Panc1 (cell line): ENCODE data around the gene XRCC6. TPM values are rescaled to one million over a fixed set of nuclear protein-coding genes. Genes with fewer than 3 reads are reported as not detected.

Source experiments
- ATAC-seq: fragments of 200-7000 bp; cut with Tn5 transposase; 2 replicates; pipeline ENCODE4 v1.9.1; 2020; ENCODE audit warnings: mild to moderate bottlenecking, moderate library complexity
- BruUV-seq: library from RNA; stranded (reverse); fragments of 400-500 nt; replicated peaks from 2 replicates; lab custom pipeline; 2021; lab: Mats Ljungman, UMichigan
- CTCF ChIA-PET: fragments of 300-600 bp; sonication (Branson Sonifier 250); formaldehyde crosslinking; loops from one replicate; lab custom pipeline; 2022; ENCODE audit warnings: antibody characterized with exemption; lab: Charles Lee
- POLR2A ChIA-PET: fragments of 300-600 bp; sonication (Branson Sonifier 250); formaldehyde crosslinking; loops from one replicate; lab custom pipeline; 2022; ENCODE audit warnings: antibody characterized with exemption; lab: Charles Lee
- DNase-seq: peaks from one replicate; pipeline ENCODE4 v3.0.0-alpha.2; 2010; ENCODE audit warnings: low read depth, low spot score
- H3K27ac ChIP-seq: 2 replicates; pipeline ENCODE4 v1.5.1; 2011; ENCODE audit warnings: mild to moderate bottlenecking, low read length, inconsistent platforms
- H3K27me3 ChIP-seq: fragments of 200-500 bp; sonication (Bioruptor generic); 2 replicates; pipeline ENCODE4 v1.6.0; 2014; ENCODE audit warnings: low read length, inconsistent platforms; ENCODE audit not compliant: control insufficient read depth, insufficient read depth
- H3K36me3 ChIP-seq: fragments of 200-500 bp; sonication (Bioruptor generic); 2 replicates; pipeline ENCODE4 v1.5.1; 2014; ENCODE audit warnings: inconsistent platforms, mild to moderate bottlenecking, low read length, moderate library complexity; ENCODE audit not compliant: control insufficient read depth, insufficient read depth
- H3K4me1 ChIP-seq: 2 replicates; pipeline ENCODE4 v1.5.1; 2011; ENCODE audit warnings: inconsistent platforms, mild to moderate bottlenecking, low read length, moderate library complexity; ENCODE audit not compliant: control insufficient read depth, insufficient read depth
- H3K4me3 ChIP-seq, 2 experiments: 2 replicates each; pipeline ENCODE4 v1.5.1; 2011 to 2012; ENCODE audit warnings: low read depth in 2 of 2, low read length in 2 of 2, mild to moderate bottlenecking in 2 of 2, inconsistent platforms in 1 of 2, moderate library complexity in 1 of 2
- H3K9me3 ChIP-seq: fragments of 200-500 bp; sonication (Bioruptor generic); 2 replicates; pipeline ENCODE4 v1.5.1; 2014; ENCODE audit warnings: low read depth, mild to moderate bottlenecking, inconsistent platforms, low read length, moderate library complexity; ENCODE audit not compliant: control insufficient read depth, insufficient read depth
- POLR2AphosphoS5 ChIP-seq: IDR thresholded peaks from 2 replicates; pipeline ENCODE4 v1.6.1; 2012; ENCODE audit warnings: mild to moderate bottlenecking, low read depth, low read length, moderate library complexity
- REST ChIP-seq, 2 experiments: IDR thresholded peaks; 2 replicates each; pipeline ENCODE4 v1.6.1; 2011 to 2012; ENCODE audit warnings: low read depth in 2 of 2, control low read depth in 1 of 2, low read length in 1 of 2, mild to moderate bottlenecking in 1 of 2, moderate library complexity in 1 of 2; ENCODE audit not compliant: insufficient read depth in 1 of 2
- SIN3A ChIP-seq: IDR thresholded peaks from 2 replicates; pipeline ENCODE4 v1.6.1; 2012; ENCODE audit warnings: low read depth, mild to moderate bottlenecking, low read length, moderate library complexity, borderline replicate concordance; ENCODE audit not compliant: insufficient read depth
- TCF7L2 ChIP-seq: IDR thresholded peaks from 2 replicates; pipeline ENCODE4 v1.6.1; 2011; ENCODE audit warnings: mild to moderate bottlenecking, low read depth, low read length, inconsistent platforms
- in situ Hi-C: cut with HindIII; loops from 2 replicates; pipeline ENCODE4 v1.10.0; 2016; ENCODE audit warnings: low sequenced_read_pairs, low pct_unique_long_range_greater_than_20kb
- intact Hi-C: fragments of 100-400 bp; cut with micrococcal nuclease; formaldehyde crosslinking; loops from one replicate; pipeline ENCODE4 v1.10.0; 2022; ENCODE audit not compliant: unreplicated experiment
- total RNA-seq: library from RNA; stranded (reverse); gene quantifications from one replicate; pipeline ENCODE4 v1.2.1, GENCODE V29; 2021; ENCODE audit not compliant: unreplicated experiment
- TF ChIP-seq, protein P1 (sequence below): fragments of 450-650 bp; IDR thresholded peaks from 2 replicates; pipeline ENCODE4 v1.5.1; 2017; ENCODE audit warnings: mild to moderate bottlenecking

XRCC6 gene
- total RNA-seq, 1 experiment from 2014 or later = 287 TPM

DNA sequence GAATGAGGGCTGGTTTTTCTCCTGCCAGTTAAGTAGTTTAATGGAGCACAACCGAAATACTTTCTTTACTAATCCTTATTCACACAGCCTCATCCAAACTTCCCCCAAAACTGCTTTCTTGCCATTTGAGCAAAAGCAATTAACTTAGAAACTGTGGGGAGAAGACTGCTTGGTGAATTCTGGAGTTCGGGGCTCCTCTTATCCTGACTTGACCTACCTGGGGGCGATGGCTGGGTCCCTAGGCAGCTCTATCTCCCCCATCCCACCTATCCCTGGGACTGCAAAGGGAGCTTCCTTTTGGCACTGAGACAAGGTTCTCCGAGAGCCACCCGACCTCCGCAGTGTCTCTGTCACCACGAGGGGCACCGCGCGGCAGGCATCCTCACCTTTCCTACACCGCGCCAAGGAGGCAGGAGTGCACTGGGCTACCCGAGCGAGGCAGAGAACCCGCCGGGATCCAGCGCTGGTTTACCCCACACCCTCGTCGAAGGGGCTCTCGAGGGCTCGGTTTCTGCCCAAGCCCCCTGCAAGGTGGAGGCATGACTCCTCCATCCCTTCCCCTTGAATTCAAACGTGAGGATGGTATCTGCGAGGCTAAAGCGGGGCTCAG, 1.0 kb upstream of the XRCC6 start:
- ATAC-seq = peak; percentile 43; the same call in 1 of the 2 replicates
- ChIA-PET POLR2A (interaction anchor here (0.6 to 1.0 kb wide), 2 partner anchors 15 to 29 kb away, joined by 3 read pairs; no protein-coding TSS in a partner anchor), CTCF (no interaction called here)
- H3K4me3 ChIP-seq = peak overlapping the region; percentile 71 to 91
- TF ChIP-seq TCF7L2 = no peak
- TF ChIP-seq REST (IDR thresholded peaks at IDR 0.05; ENCODE audit: insufficient read depth in 1 of 2, low read depth in 2 of 2, low read length in 1 of 2) = no peak
- TF ChIP-seq POLR2AphosphoS5 = no peak
- TF ChIP-seq, protein P1, sequence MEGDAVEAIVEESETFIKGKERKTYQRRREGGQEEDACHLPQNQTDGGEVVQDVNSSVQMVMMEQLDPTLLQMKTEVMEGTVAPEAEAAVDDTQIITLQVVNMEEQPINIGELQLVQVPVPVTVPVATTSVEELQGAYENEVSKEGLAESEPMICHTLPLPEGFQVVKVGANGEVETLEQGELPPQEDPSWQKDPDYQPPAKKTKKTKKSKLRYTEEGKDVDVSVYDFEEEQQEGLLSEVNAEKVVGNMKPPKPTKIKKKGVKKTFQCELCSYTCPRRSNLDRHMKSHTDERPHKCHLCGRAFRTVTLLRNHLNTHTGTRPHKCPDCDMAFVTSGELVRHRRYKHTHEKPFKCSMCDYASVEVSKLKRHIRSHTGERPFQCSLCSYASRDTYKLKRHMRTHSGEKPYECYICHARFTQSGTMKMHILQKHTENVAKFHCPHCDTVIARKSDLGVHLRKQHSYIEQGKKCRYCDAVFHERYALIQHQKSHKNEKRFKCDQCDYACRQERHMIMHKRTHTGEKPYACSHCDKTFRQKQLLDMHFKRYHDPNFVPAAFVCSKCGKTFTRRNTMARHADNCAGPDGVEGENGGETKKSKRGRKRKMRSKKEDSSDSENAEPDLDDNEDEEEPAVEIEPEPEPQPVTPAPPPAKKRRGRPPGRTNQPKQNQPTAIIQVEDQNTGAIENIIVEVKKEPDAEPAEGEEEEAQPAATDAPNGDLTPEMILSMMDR = no peak
- no peak for TF ChIP-seq SIN3A
- peaks cover 14% of the 10 kb centered on the region for H3K36me3 ChIP-seq
- no TSS peak for BruUV-seq
- peak overlapping the region; percentile 86 for H3K27ac ChIP-seq
- DNase-seq = no peak
- no peaks in the 10 kb centered on the region for H3K9me3 ChIP-seq
- intact Hi-C loops = no loop called here
- peaks cover 7% of the 10 kb centered on the region; the same call in 1 of the 2 replicates for H3K4me1 ChIP-seq
- in situ Hi-C loops = no loop called here
- no peaks in the 10 kb centered on the region for H3K27me3 ChIP-seq

- ChIA-PET CTCF (no interaction called here), POLR2A (interaction anchor here (0.6 kb wide), 3 partner anchors 16 to 65 kb away, joined by 3 to 12 read pairs (median 3); no protein-coding TSS in a partner anchor)
- Histone ChIP-seq H3K9me3 (no peaks in the 10 kb centered on the region), H3K27ac (peak within 1 kb of the TSS; percentile 93), H3K27me3 (no peaks in the 10 kb centered on the region), H3K4me3 (peak within 1 kb of the TSS; percentile 71 to 91), H3K4me1 (peaks cover 7% of the 10 kb centered on the region; the same call in 1 of the 2 replicates), H3K36me3 (peaks cover 14% of the 10 kb centered on the region)
- BruUV-seq = no TSS peak
- in situ Hi-C loops = no loop called here
- DNase-seq = no peak
- intact Hi-C loops = no loop called here
- peak; percentile 59 for ATAC-seq
- no peak for TF ChIP-seq TCF7L2
- TF ChIP-seq REST (IDR thresholded peaks at IDR 0.05; ENCODE audit: insufficient read depth in 1 of 2, low read depth in 2 of 2, low read length in 1 of 2) = no peak
- TF ChIP-seq POLR2AphosphoS5 = peak; percentile 53; the same call in 1 of the 2 replicates
- TF ChIP-seq SIN3A = 0 out of 2 replicates have a peak, but pooled peaks have one; percentile 53
- TF ChIP-seq, protein P1 = no peak
These were observed 451 bp upstream of the XRCC6 start, which contains the start of gene DESI1 for GRCh38 chr22:41620589-41621098. Gene DESI1, minus strand, starts transcription at chr22:41621043. Its CDS starts 204 bp downstream, at chr22:41620839.
